K562 (cell line): Measurements from ENCODE around the gene FAM110D. TPM values are rescaled to one million over a fixed set of nuclear protein-coding genes. Genes with fewer than 3 reads are reported as not detected.

ENCODE experiments used
- ASH1L ChIP-seq: fragments of 450-650 bp; IDR thresholded peaks from 2 replicates; pipeline ENCODE4 v1.6.1; 2018; ENCODE audit warnings: borderline replicate concordance, mild to moderate bottlenecking, low read depth; ENCODE audit not compliant: partially characterized antibody
- E2F5 ChIP-seq: sonication (generic); formaldehyde crosslinking; IDR thresholded peaks from 2 replicates; pipeline ENCODE4 v1.8.0; 2022; ENCODE audit warnings: mild to moderate bottlenecking, missing genetic modification reagents
- HIVEP1 ChIP-seq: fragments of 250-450 bp; sonication (Bioruptor Pico); IDR thresholded peaks from 2 replicates; pipeline ENCODE4 v1.4.0; 2020; ENCODE audit warnings: mild to moderate bottlenecking
- KLF6 ChIP-seq: fragments of 250-450 bp; sonication (Bioruptor Pico); IDR thresholded peaks from 2 replicates; pipeline ENCODE4 v1.4.0; 2020; ENCODE audit warnings: mild to moderate bottlenecking, moderate library complexity, borderline replicate concordance
- NONO ChIP-seq, 2 experiments: fragments of 200-400 bp in 1 of 2; fragments of 450-650 bp in 1 of 2; formaldehyde crosslinking in 1 of 2; IDR thresholded peaks; 2 replicates each; pipeline ENCODE4 v1.6.1; 2017; ENCODE audit warnings: low read depth in 2 of 2, mild to moderate bottlenecking in 2 of 2, moderate library complexity in 2 of 2, low read length in 1 of 2
- PHF20 ChIP-seq: fragments of 450-650 bp; IDR thresholded peaks from 2 replicates; pipeline ENCODE4 v1.6.1; 2018; ENCODE audit not compliant: partially characterized antibody
- PHTF2 ChIP-seq: fragments of 250-450 bp; sonication (Bioruptor Pico); IDR thresholded peaks from 2 replicates; pipeline ENCODE4 v1.5.0; 2021; ENCODE audit warnings: mild to moderate bottlenecking
- PTBP1 ChIP-seq: fragments of 200-400 bp; formaldehyde crosslinking; IDR thresholded peaks from 2 replicates; pipeline ENCODE4 v1.6.1; 2017; ENCODE audit warnings: low read depth, low read length
- SMAD3 ChIP-seq: fragments of 450-650 bp; formaldehyde crosslinking; conservative IDR thresholded peaks from 2 replicates; pipeline ENCODE4 v1.4.0; 2020; ENCODE audit warnings: mild to moderate bottlenecking
- SRF ChIP-seq, 2 experiments: fragments of 250-450, 450-650 bp in 1 of 2; sonication (Bioruptor Pico) in 1 of 2; sonication (generic) in 1 of 2; formaldehyde crosslinking; IDR thresholded peaks; 2 replicates each; pipeline versions ENCODE4 v1.5.0 to v1.5.1; 2020 to 2022; ENCODE audit warnings: mild to moderate bottlenecking in 1 of 2, missing genetic modification reagents in 1 of 2
- TEAD4 ChIP-seq, 2 experiments: sonication (generic) in 1 of 2; formaldehyde crosslinking in 1 of 2; IDR thresholded peaks; 2 replicates each; pipeline versions ENCODE4 v1.6.1 to v1.8.0; 2012 to 2022; ENCODE audit warnings: borderline replicate concordance in 1 of 2, inconsistent platforms in 1 of 2, low read length in 1 of 2, mild to moderate bottlenecking in 1 of 2, missing genetic modification reagents in 1 of 2
- ZC3H8 ChIP-seq: fragments of 450-650 bp; IDR thresholded peaks from 2 replicates; pipeline ENCODE4 v1.6.1; 2017
- ZFX ChIP-seq: sonication (generic); formaldehyde crosslinking; IDR thresholded peaks from 2 replicates; pipeline ENCODE4 v1.8.0; 2022; ENCODE audit warnings: mild to moderate bottlenecking, missing genetic modification reagents, moderate library complexity
- ZHX1 ChIP-seq: fragments of 150-350 bp; conservative IDR thresholded peaks from 2 replicates; pipeline ENCODE4 v1.6.1; 2014; ENCODE audit warnings: low read length
- ZKSCAN8 ChIP-seq: fragments of 200-800 bp; sonication (Bioruptor generic); IDR thresholded peaks from 2 replicates; pipeline ENCODE4 v1.6.1; 2016; ENCODE audit warnings: missing genetic modification characterization, missing compliant biosample characterization
- ZNF232 ChIP-seq: sonication (generic); formaldehyde crosslinking; IDR thresholded peaks from 2 replicates; pipeline ENCODE4 v1.8.0; 2022; ENCODE audit warnings: mild to moderate bottlenecking, missing genetic modification reagents
- ZNF239 ChIP-seq: fragments of 250-450 bp; sonication (Bioruptor Pico); IDR thresholded peaks from 2 replicates; pipeline ENCODE4 v1.4.0; 2020; ENCODE audit warnings: mild to moderate bottlenecking
- ZNF263 ChIP-seq: sonication (generic); formaldehyde crosslinking; IDR thresholded peaks from 2 replicates; pipeline ENCODE4 v1.8.0; 2022; ENCODE audit warnings: mild to moderate bottlenecking, missing genetic modification reagents, borderline replicate concordance
- ZNF282 ChIP-seq: sonication (generic); formaldehyde crosslinking; IDR thresholded peaks from 2 replicates; pipeline ENCODE4 v1.8.1; 2023; ENCODE audit warnings: missing genetic modification reagents
- polyA plus RNA-seq, 8 experiments: library from polyadenylated mRNA; depleted of rRNA in 4 of 8; stranded (reverse) in 5 of 8; unstranded in 3 of 8; fragments of >200 nt; fragmentation: Nextera tagmentation in 2 of 8; fragmentation: Illumina TruSeq in 1 of 8; extraction: Ambion mirVana in 2 of 8; extraction: Trizol in 1 of 8; gene quantifications; 2 replicates each; pipeline versions ENCODE4 v1.2.1 to v1.2.3, GENCODE V29; 2011 to 2014; ENCODE audit warnings: inconsistent platforms in 1 of 8, missing spikeins in 1 of 8
- total RNA-seq, 7 experiments: library from RNA; depleted of rRNA in 6 of 7; stranded (reverse); fragments of >200 nt in 6 of 7; fragmentation: Illumina TruSeq in 2 of 7; extraction: Trizol in 2 of 7; gene quantifications; 2 replicates each; pipeline versions ENCODE4 v1.2.1 to v1.2.3, GENCODE V29; 2011 to 2021; ENCODE audit warnings: low replicate concordance in 1 of 7
- TF ChIP-seq, protein P1 (sequence below): fragments of 450-650 bp; formaldehyde crosslinking; conservative IDR thresholded peaks from 2 replicates; pipeline ENCODE4 v1.4.0; 2022; ENCODE audit warnings: mild to moderate bottlenecking, missing genetic modification characterization
- TF ChIP-seq, protein P2 (sequence below): fragments of 450-650 bp; formaldehyde crosslinking; IDR thresholded peaks from 2 replicates; pipeline ENCODE4 v1.4.0; 2020; ENCODE audit warnings: mild to moderate bottlenecking, mixed read lengths

FAM110D gene
- total and polyA plus RNA-seq, 9 of the 15 experiments (the other 6 are each of a cell fraction or from before 2014, with no cell fraction given), result 0.04 to 1.1 (median 0.33) TPM

GRCh38 chr1:26110731-26111529, 47.9 kb upstream of the FAM110D start (continued):
- TF ChIP-seq SMAD3 (CRISPR knock-in tag) (no peak), ZNF263 (no peak; the same call in 1 of the 2 replicates), NONO (IDR thresholded peaks at IDR 0.05; ENCODE audit: low read depth in 2 of 2, low read length in 1 of 2) (peak; percentile 47 to 58), ZKSCAN8 (CRISPR knock-in tag) (no peak), ZNF282 (CRISPR knock-in tag) (no peak), TEAD4 (IDR thresholded peaks at IDR 0.05; ENCODE audit: low read length) (0 out of 2 replicates have a peak, but pooled peaks have one; percentile 19), TEAD4 (CRISPR knock-in tag; IDR thresholded peaks at IDR 0.05; ENCODE audit: borderline replicate concordance) (no peak; the same call in 1 of the 2 replicates), ASH1L (no peak), PHTF2 (no peak), ZNF239 (CRISPR knock-in tag) (no peak), ZNF232 (CRISPR knock-in tag) (peak; percentile 85; the same call in 1 of the 2 replicates), ZC3H8 (no peak), ZFX (CRISPR knock-in tag) (peak; percentile 87), SRF (CRISPR knock-in tag; IDR thresholded peaks at IDR 0.05) (no peak), HIVEP1 (CRISPR knock-in tag) (no peak), E2F5 (CRISPR knock-in tag) (peak; percentile 93), KLF6 (no peak), PTBP1 (0 out of 2 replicates have a peak, but pooled peaks have one; percentile 22), ZHX1 (0 out of 2 replicates have a peak, but pooled peaks have one; percentile 31), PHF20 (peak; percentile 45)
- TF ChIP-seq, protein P1, sequence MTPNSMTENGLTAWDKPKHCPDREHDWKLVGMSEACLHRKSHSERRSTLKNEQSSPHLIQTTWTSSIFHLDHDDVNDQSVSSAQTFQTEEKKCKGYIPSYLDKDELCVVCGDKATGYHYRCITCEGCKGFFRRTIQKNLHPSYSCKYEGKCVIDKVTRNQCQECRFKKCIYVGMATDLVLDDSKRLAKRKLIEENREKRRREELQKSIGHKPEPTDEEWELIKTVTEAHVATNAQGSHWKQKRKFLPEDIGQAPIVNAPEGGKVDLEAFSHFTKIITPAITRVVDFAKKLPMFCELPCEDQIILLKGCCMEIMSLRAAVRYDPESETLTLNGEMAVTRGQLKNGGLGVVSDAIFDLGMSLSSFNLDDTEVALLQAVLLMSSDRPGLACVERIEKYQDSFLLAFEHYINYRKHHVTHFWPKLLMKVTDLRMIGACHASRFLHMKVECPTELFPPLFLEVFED, result no peak
- TF ChIP-seq, protein P2, sequence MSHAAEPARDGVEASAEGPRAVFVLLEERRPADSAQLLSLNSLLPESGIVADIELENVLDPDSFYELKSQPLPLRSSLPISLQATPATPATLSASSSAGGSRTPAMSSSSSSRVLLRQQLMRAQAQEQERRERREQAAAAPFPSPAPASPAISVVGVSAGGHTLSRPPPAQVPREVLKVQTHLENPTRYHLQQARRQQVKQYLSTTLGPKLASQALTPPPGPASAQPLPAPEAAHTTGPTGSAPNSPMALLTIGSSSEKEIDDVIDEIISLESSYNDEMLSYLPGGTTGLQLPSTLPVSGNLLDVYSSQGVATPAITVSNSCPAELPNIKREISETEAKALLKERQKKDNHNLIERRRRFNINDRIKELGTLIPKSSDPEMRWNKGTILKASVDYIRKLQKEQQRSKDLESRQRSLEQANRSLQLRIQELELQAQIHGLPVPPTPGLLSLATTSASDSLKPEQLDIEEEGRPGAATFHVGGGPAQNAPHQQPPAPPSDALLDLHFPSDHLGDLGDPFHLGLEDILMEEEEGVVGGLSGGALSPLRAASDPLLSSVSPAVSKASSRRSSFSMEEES (CRISPR knock-in tag), result no peak
